Measurements from ENCODE around the gene HIRA. TPM values are rescaled to one million over a fixed set of nuclear protein-coding genes. Genes with fewer than 3 reads are reported as not detected.

The HIRA gene
- total and polyA plus RNA-seq, 9 of the 15 experiments (the other 6 are each of a cell fraction or from before 2014, with no cell fraction given) = 0.96 to 132 (median 58.4) TPM

GRCh38 chr22:19446603-19447329, 15.2 kb upstream of the HIRA start (continued):
- TF ChIP-seq NCOA1 (IDR thresholded peaks at IDR 0.05; ENCODE audit: low read depth) (peak; percentile 57; the same call in 1 of the 2 replicates), SMAD1 (IDR thresholded peaks at IDR 0.05; ENCODE audit: low read depth, low read length, partially characterized antibody) (no peak), NR0B1 (IDR thresholded peaks at IDR 0.05; ENCODE audit: partially characterized antibody) (no peak), ETV6 (IDR thresholded peaks at IDR 0.05; ENCODE audit: borderline replicate concordance in 1 of 2, low read depth in 2 of 2, low read length in 1 of 2) (0 out of 4 replicates have a peak, but pooled peaks of 1 of the 2 experiments have one; percentile 5), ETV6 (CRISPR knock-in tag; IDR thresholded peaks at IDR 0.05; ENCODE audit: borderline replicate concordance) (no peak), ZBTB12 (CRISPR knock-in tag; IDR thresholded peaks at IDR 0.05) (no peak), POLR2B (IDR thresholded peaks at IDR 0.05; ENCODE audit: low read depth, partially characterized antibody) (peak; percentile 35), HMGN3 (IDR thresholded peaks at IDR 0.05; ENCODE audit: borderline replicate concordance, extremely low read depth, insufficient read length, low read depth, low read length) (no peak), GABPA (tag; conservative IDR thresholded peaks at IDR 0.05; ENCODE audit: low read depth) (no peak), ZNF133 (CRISPR knock-in tag; IDR thresholded peaks at IDR 0.05) (0 out of 2 replicates have a peak, but pooled peaks have one; percentile 51), THRB (CRISPR knock-in tag; conservative IDR thresholded peaks at IDR 0.05) (no peak; the same call in 1 of the 2 replicates), ZBTB11 (CRISPR knock-in tag; IDR thresholded peaks at IDR 0.05) (no peak), ADNP (tag; IDR thresholded peaks at IDR 0.05) (no peak), DACH1 (IDR thresholded peaks at IDR 0.05; ENCODE audit: partially characterized antibody) (peak; percentile 75), MXD1 (CRISPR knock-in tag; IDR thresholded peaks at IDR 0.05; ENCODE audit: borderline replicate concordance, poor library complexity, severe bottlenecking) (peak; percentile 6), NFRKB (IDR thresholded peaks at IDR 0.05; ENCODE audit: low read depth) (peak; percentile 19; the same call in 1 of the 2 replicates), RCOR1 (IDR thresholded peaks at IDR 0.05; ENCODE audit: borderline replicate concordance in 1 of 2, low read depth in 2 of 2, low read length in 2 of 2) (no peak), OTX1 (CRISPR knock-in tag; IDR thresholded peaks at IDR 0.05) (peak; percentile 68; the same call in 1 of the 2 replicates), EP300 (IDR thresholded peaks at IDR 0.05; ENCODE audit: low read length) (no peak)
